ENCODE data around the gene NHERF2.
"Not testable (repeated sequence)": the region's sequence is repeated elsewhere in the genome, so short reads cannot be mapped to it uniquely, and the experiment has no call there.

NHERF2 gene

DNA sequence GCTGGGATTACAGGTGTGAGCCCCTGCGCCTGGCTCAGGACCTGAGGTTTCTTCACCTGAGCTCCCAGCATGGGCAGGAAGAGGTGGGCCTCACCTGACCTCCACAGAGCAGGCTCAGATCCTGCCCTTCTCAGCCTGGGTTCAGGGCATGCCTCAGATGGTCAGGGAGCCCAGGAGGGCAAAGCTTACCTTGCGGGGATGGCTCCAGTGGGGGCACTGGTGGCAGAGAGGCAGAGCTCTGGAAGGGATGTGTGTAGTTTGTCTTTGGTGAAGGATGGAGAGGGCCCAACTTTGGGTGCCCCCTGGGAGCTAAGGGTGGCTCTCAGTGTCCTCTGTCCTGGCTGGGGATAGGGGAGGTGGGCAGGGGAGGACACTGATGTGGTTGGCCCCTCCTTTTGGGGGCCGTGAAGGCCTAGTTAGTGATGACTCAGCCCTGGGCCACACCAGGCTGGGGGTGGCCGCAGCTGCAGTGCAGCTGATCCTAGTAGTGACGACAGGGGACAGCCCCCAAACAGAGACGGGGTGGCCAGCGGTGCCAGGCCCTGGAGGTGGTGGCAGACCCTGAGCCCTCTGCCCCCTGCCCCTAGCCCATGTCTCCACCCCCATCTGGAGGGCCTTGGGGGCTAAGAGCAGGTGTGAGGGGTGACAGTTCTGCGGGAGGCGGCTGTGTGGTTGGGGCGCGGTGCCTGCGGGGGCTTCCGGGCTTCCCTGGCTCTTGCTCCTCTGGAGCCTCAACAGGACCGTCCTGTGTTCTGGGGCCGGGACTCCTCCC lies 5.8 kb downstream of the NHERF2 start:
- H3K9ac ChIP-seq = peak overlapping the region; percentile 70 to 84 (median 78)

DNA sequence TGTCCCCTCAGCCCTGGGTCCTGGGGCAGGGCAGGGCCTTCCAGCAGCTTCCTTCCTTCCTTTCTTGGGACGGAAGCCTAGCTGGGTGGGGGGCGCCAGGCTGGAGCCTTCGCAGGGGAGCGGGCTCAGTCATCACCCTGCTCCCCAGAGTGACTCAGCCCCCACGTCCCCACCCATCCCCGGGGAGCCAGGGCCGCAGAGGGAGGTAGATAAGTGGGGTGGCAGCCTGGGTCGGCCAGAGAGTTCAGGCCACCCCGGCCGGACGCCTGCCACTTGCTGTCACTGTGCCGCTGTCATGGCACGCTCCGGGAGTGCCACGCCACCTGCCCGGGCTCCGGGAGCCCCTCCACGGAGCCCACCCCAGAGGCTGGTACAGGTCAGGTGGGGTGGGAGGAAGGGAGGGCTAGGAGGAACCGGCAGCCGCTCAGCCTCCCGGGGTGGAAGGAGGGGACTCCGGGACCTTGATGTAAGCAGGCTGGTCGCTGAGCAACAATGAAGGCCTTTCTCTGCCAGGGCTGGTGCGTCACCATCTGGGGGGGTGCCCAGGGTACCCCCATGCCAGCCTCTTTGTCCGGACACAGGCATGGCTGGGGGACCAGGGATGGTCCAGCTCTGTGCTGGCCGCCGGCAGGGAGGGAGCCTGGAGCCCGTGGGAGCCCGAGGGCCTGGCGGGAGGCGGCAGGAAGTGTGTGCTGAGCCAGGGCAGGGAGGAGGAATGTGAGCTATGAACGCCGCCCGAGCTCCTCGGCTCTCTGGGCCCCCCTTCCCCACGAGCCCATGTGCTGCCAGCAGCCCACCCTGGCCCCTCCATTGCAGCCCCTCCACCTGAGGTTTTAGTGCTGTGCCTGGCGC lies 6.6 kb downstream of the NHERF2 start:
- H3K9ac ChIP-seq = peak overlapping the region; percentile 70 to 84 (median 78)
- no peaks in the 10 kb centered on the region for H3K9me3 ChIP-seq (replicated peaks in 1 of 11)
- H3K36me3 ChIP-seq = peaks cover 0 to 24% (median 0%) of the 10 kb centered on the region in 11 experiments; a peak in 8 of 22 replicates
- no peak for TF ChIP-seq Cebpa-rat (IDR thresholded peaks at IDR 0.05)
- H3K4me2 ChIP-seq = peak overlapping the region; percentile 89 to 100 (median 98)
- peaks cover 69 to 96% (median 90%) of the 10 kb centered on the region in 10 experiments for H3K4me1 ChIP-seq
- peak overlapping the region; percentile 39 to 74 (median 58) for H3K4me3 ChIP-seq
- peaks cover 0 to 44% (median 5%) of the 10 kb centered on the region in 11 experiments; a peak in 14 of 22 replicates for H4K20me1 ChIP-seq
- peaks cover 0 to 9% (median 5%) of the 10 kb centered on the region in 11 experiments; a peak in 16 of 22 replicates for H3K27me3 ChIP-seq
- H3K27ac ChIP-seq = peak overlapping the region; percentile 54 to 82 (median 77)

More for the DNA sequence above, 5.8 kb downstream of the NHERF2 start:
- Histone ChIP-seq H3K4me3 (peak overlapping the region; percentile 39 to 74 (median 58)), H3K36me3 (peaks cover 0 to 18% (median 0%) of the 10 kb centered on the region in 11 experiments; a peak in 8 of 22 replicates), H3K27me3 (peaks cover 5 to 17% (median 14%) of the 10 kb centered on the region in 11 experiments; a peak in 20 of 22 replicates), H3K9me3 (replicated peaks in 1 of 11) (no peaks in the 10 kb centered on the region), H3K4me1 (peaks cover 70 to 96% (median 90%) of the 10 kb centered on the region in 10 experiments), H3K27ac (peak overlapping the region; percentile 54 to 82 (median 77)), H3K4me2 (peak overlapping the region; percentile 89 to 100 (median 98)), H4K20me1 (peaks cover 0 to 47% (median 13%) of the 10 kb centered on the region in 11 experiments; a peak in 15 of 22 replicates)
- no peak for TF ChIP-seq Cebpa-rat (IDR thresholded peaks at IDR 0.05)

DNA sequence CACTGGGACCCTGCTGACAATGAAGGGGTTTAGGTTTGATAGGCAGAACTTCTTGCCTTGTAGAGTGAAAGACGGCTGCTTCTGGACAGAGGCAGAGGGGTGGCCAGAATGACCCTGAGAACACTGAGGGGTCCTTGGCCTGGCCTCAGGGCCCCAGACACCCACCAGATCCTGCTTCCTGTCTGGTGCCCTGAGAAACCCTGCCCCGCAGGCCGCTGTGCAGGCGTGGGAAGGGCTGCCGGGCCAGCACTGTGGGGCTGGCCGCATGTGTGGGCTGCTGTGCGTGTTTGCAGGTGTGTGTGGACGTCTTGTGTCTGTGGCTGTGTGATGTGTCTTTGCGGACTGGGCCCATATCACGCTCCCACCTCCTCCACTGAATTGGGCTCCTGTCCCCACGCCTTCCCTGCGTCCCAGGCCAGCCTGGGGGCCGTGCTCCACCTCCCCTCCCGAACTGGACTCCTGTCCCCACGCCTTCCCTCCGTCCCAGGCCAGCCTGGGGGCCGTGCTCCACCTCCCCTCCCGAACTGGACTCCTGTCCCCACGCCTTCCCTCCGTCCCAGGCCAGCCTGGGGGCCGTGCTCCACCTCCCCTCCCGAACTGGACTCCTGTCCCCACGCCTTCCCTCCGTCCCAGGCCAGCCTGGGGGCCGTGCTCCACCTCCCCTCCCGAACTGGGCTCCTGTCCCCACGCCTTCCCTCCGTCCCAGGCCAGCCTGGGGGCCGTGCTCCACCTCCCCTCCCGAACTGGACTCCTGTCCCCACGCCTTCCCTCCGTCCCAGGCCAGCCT lies 7.4 kb downstream of the NHERF2 start:
- H3K9ac ChIP-seq = peak overlapping the region; percentile 70 to 84 (median 78)
- H3K27ac ChIP-seq = peak overlapping the region; percentile 54 to 82 (median 77)
- peak overlapping the region; percentile 89 to 100 (median 98) for H3K4me2 ChIP-seq
- peaks cover 0 to 24% (median 0%) of the 10 kb centered on the region in 11 experiments; a peak in 8 of 22 replicates for H3K36me3 ChIP-seq
- H3K4me1 ChIP-seq = peaks cover 75 to 98% (median 93%) of the 10 kb centered on the region in 10 experiments
- H3K27me3 ChIP-seq; H3K9me3 ChIP-seq (replicated peaks in 1 of 11): not testable (repeated sequence)
- peak overlapping the region; percentile 39 to 74 (median 58) for H3K4me3 ChIP-seq
- peaks cover 0 to 44% (median 0%) of the 10 kb centered on the region in 11 experiments; a peak in 9 of 22 replicates for H4K20me1 ChIP-seq

DNA sequence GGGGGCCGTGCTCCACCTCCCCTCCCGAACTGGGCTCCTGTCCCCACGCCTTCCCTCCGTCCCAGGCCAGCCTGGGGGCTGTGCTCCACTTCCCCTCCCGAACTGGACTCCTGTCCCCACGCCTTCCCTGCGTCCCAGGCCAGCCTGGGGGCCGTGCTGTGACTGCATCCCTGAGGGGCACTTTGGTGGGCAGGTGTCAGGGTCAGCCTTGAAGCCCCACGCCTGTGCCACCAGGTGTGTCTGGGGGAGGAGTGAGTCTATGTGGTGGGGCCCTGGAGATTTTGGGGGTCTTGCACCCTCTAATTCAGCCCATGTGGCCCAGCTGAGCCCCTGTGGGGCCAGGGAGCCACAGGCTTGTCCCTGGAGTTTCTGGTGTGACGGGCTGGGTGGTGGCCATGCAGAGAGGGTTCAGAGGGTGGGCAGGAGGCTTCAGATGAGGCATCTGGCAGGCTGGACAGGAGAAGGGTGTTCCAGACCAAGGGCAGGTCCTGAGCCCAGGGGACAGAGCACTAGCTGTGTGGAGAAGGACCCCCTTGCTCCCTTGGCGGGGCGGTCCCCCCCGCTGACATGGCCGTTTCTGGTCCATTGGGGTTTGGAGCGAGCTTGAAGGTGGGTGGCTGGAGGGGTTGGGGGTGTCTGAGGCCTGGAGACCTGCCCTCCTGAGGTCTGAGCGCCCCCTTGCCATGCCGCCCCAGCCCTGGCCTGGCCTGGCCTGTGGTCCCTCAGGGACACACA lies 8.2 kb downstream of the NHERF2 start:
- Histone ChIP-seq H4K20me1 (peaks cover 0 to 46% (median 0%) of the 10 kb centered on the region in 11 experiments; a peak in 9 of 22 replicates), H3K27me3 (no peaks in the 10 kb centered on the region), H3K9ac (peak overlapping the region; percentile 54 to 71 (median 67)), H3K4me3 (peak overlapping the region in 5 of 10 experiments; percentile 22 to 65 (median 54); a peak in 9 of 20 replicates), H3K27ac (peak overlapping the region; percentile 25 to 73 (median 54); a peak in 21 of 22 replicates), H3K36me3 (peaks cover 0 to 24% (median 0%) of the 10 kb centered on the region in 11 experiments; a peak in 8 of 22 replicates), H3K4me1 (peaks cover 82 to 100% (median 99%) of the 10 kb centered on the region in 10 experiments), H3K9me3 (replicated peaks in 1 of 11) (no peaks in the 10 kb centered on the region), H3K4me2 (peak overlapping the region; percentile 76 to 98 (median 92))
- no peak for TF ChIP-seq Cebpa-rat (IDR thresholded peaks at IDR 0.05)

DNA sequence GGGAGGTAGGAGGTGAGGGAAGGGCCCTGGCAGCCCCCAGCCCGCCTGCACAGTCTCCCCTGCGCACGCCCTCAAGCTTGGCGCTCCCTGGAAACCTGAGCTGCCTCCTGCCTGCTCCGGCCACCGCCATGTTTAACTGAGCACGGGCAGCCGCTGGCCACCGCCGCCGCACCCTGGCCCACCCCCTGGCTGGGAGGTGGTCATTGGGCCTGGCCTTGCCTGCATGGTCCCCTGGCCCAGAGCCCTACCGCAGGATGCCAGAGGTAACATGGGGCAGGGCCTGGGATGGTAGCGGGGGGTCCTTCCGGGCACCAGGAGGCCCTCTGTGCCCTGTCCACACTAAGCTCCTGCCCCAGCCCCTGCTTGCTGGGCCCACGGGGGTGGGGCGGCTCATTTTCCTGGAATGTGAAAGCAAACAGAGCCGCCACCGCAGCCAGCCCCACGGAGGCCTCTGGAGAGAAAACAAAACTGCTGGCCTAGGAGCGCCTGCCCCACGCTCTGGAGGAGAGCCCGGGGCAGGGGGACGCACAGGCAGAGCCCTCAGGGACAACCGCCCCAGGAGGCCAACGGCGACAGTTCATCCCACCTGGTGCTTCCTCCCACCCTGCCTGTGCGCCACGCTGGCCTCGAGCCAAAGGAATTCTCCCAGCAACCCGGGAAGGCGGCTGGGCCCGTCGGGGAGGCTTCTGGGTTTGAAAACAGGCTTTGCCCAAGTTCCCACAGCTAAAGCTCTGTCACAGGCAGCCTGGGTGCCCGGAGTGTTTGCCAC lies 8.9 kb downstream of the NHERF2 start:
- Histone ChIP-seq H3K4me3 (peak overlapping the region in 8 of 10 experiments; percentile 13 to 65 (median 28); a peak in 11 of 20 replicates), H3K27ac (peak overlapping the region; percentile 25 to 73 (median 54); a peak in 21 of 22 replicates), H3K4me2 (peak overlapping the region; percentile 76 to 98 (median 92)), H3K9ac (peak overlapping the region; percentile 54 to 71 (median 67)), H4K20me1 (peaks cover 0 to 53% (median 5%) of the 10 kb centered on the region in 11 experiments; a peak in 11 of 22 replicates), H3K36me3 (peaks cover 0 to 24% (median 0%) of the 10 kb centered on the region in 11 experiments; a peak in 8 of 22 replicates), H3K27me3 (no peaks in the 10 kb centered on the region), H3K9me3 (replicated peaks in 1 of 11) (no peaks in the 10 kb centered on the region), H3K4me1 (peaks cover 90 to 100% (median 99%) of the 10 kb centered on the region in 10 experiments)
- no peak for TF ChIP-seq Cebpa-rat (IDR thresholded peaks at IDR 0.05)

DNA sequence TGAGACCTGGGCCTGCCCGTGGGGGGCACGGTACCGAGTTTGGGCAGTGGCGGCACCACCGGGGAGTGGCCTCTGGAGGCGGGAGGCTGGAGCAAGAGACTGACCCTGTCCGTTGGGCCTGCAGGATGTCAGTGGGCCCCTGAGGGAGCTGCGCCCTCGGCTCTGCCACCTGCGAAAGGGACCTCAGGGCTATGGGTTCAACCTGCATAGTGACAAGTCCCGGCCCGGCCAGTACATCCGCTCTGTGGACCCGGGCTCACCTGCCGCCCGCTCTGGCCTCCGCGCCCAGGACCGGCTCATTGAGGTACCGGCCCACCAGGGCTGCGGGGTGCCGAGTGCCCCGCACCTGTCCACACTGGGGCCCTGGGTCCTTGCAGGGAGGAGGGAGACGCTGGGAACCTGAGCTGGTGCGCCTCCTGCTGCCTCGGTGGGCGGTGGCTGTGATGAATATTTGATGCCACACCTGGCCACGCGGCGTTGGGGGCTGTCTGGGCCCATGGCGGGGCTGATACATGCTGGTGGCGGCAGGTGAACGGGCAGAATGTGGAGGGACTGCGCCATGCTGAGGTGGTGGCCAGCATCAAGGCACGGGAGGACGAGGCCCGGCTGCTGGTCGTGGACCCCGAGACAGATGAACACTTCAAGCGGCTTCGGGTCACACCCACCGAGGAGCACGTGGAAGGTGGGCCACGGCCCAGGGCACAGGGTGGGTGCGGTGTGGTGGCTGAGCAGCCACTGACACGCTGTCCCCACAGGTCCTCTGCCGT lies 9.7 kb downstream of the NHERF2 start:
- Histone ChIP-seq H3K27ac (peak overlapping the region; percentile 25 to 73 (median 54); a peak in 19 of 22 replicates), H3K27me3 (no peaks in the 10 kb centered on the region), H3K9me3 (replicated peaks in 1 of 11) (no peaks in the 10 kb centered on the region), H3K9ac (peak overlapping the region; percentile 54 to 71 (median 67); a peak in 20 of 22 replicates), H4K20me1 (peaks cover 0 to 58% (median 8%) of the 10 kb centered on the region in 11 experiments; a peak in 11 of 22 replicates), H3K4me1 (peaks cover 96 to 100% (median 99%) of the 10 kb centered on the region in 10 experiments), H3K36me3 (peaks cover 0 to 24% (median 0%) of the 10 kb centered on the region in 11 experiments; a peak in 8 of 22 replicates), H3K4me3 (peak overlapping the region in 6 of 10 experiments; percentile 22 to 65 (median 42); a peak in 7 of 20 replicates), H3K4me2 (peak overlapping the region; percentile 76 to 98 (median 92))
- no peak for TF ChIP-seq Cebpa-rat (IDR thresholded peaks at IDR 0.05)

All from BLaER1 treated with 17β-estradiol and CSF1 and Interleukin-3, amounts not matched to agents 10 nM and 100 nM (cell line).